ENCODE measurements around the gene WNT5A.

Gene WNT5A

DNA sequence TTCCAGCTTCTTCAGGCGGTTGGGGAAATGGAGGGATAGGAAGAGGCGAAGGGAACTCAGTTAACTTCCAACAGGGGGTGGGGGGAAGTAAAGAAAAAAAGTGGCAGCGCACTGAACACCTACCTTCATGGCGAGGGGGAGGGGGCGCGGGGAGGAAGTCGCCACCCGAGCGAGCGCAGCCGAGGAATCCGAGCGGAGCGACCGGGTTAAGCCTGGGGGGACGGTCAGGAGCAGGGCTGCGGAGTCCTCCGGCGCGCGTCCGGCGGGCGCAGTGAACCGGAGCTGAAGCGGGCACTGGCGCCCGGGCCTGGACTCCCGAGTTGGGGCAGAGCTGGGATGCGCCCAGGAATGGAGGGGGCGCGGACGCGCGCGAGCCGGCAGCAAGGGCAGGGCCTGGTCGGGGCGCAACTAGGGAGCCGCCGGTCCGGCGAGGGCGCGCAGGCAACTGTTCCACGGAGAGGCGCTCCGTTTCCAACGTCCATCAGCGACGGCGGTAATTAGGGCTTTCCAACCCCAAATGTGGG lies at the start of gene WNT5A:
Gene WNT5A (minus strand): TSS at position 450 of the 524 bp plus-strand sequence. CDS start 321 bp downstream, at position 129.
- no peak for DNase-seq (ENCODE audit: low read depth in 2 of 2)

GRCh38 chr3:55534876-55535275 lies 47.8 kb upstream of the WNT5A start:
- no peak for DNase-seq (ENCODE audit: low read depth in 2 of 2)

- DNase-seq (ENCODE audit: low read depth in 2 of 2), result no peak
These were observed 45.7 kb upstream of the WNT5A start for GRCh38 chr3:55532806-55533205.

DNA sequence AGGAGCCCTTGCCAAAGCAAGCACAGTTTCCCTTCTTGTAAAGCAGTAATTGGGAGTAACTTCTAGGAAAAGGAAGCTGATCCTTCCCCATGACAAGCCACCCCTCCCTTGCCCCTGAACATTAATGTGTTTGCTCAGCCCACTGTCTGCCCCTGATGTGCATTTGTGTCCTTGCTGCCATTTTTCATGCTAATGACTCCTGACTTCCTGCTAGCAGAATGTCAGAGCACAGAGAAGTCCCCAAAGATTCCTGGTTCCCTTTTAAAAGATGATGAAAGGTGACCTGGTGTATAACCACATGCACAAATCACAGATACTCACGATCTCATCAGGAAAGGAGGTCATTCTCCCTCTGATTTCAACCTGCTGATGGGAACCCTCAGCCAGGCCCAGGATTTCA lies 44.2 kb upstream of the WNT5A start:
- no peak for DNase-seq (ENCODE audit: low read depth in 2 of 2)

DNA sequence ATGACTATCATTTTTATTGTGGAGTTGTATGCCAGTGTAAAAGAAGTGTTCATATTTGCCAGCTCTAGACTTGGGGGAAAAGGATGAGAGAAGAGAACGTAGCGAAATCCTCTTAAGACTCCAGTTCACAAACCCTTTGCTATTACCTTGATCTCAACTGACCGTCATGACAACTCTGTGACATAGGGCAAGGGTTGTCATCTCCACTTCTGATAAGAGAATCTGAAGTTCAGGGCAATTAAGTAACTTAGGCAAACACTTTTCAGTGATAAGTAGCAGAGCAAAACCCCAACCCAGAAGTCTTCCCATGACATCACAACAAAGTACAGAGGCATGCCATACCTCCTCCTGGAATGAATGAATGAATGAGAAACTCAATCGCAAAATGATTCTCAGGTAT lies 40.3 kb upstream of the WNT5A start:
- DNase-seq (ENCODE audit: low read depth in 2 of 2), result no peak

- no peak for DNase-seq (ENCODE audit: low read depth in 2 of 2)
These were observed 39.4 kb upstream of the WNT5A start for GRCh38 chr3:55526332-55527030.

DNA sequence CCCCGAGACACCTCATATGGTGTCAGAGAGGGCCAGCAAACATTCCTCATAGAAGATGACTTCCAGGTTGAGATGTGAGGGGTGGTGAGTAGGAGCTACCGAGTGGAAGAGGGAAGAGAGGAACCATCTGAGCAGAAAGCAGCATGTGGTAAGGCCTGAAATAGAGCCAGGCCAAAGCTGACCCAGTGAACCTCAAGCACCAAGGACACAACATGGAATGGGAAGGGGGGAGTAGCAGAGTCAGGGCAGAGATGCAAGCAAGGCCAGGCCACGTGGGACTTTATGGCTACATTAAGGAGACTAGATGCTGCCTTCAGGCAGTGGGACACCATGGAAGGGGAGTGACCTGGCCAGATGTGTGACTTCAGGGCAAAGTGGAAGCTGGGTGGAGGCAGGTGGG lies 38.3 kb upstream of the WNT5A start:
- DNase-seq (ENCODE audit: low read depth in 2 of 2), result no peak

- DNase-seq (ENCODE audit: low read depth in 2 of 2), result no peak
These were observed 37.6 kb upstream of the WNT5A start for GRCh38 chr3:55524565-55525244.

GRCh38 chr3:55523471-55523870 lies 36.4 kb upstream of the WNT5A start:
- no peak for DNase-seq (ENCODE audit: low read depth in 2 of 2)

GRCh38 chr3:55521738-55522421 lies 34.8 kb upstream of the WNT5A start:
- no peak for DNase-seq (ENCODE audit: low read depth in 2 of 2)

- DNase-seq (ENCODE audit: low read depth in 2 of 2), result no peak
These were observed 34.1 kb upstream of the WNT5A start for GRCh38 chr3:55521064-55521737.

GRCh38 chr3:55519019-55519418 lies 31.9 kb upstream of the WNT5A start:
- no peak for DNase-seq (ENCODE audit: low read depth in 2 of 2)

DNA sequence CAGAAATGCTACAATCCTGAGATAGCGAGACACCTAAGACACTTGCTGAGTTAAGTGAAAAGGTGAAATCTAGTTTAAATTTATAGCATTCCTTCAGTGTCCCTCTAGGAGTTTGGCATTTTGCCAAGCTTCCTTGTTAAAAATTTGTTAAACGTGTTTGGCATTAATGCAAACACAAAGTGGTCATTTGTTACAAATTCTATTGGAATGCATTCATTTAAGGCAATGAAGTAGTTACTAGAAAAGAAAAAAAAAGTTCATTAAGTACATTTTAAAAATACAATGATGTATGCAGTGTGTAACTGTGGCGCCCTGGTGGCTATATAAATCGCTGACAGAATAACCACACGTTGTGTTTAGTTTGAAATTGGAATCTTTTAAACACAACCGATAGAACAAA lies 31.3 kb upstream of the WNT5A start:
- DNase-seq (ENCODE audit: low read depth in 2 of 2), result no peak

DNA sequence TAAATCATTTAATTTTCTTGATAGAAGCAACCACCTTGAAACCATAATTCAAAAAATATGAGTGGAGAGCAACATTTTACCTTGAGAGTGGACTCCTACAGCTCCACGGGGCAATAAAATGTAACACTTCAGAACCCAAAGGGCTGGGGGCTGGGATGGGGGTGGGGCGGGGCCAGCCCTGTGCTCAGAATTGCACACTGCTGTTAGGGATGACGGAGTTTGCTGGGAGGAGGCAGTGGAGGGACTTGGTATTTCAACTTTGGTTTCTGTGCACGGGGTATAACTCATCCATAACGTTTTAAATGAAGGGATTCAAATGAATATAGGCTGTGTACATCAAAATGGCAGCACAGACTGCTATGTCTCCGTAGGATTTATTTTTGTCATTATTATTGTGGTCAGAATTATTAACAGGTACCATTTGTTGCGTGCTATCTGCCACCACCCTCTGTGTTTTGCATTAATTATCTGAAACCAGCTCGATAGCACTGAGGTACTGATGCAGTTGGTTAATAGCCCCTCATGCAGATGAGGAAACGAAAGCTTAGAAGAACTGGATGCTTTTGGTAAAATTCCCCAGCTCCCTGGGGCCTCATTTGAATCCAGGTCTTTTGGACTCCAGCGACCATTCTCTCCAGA lies 29.4 kb upstream of the WNT5A start:
- DNase-seq (ENCODE audit: low read depth in 2 of 2), result no peak

GRCh38 chr3:55515550-55516246 lies 28.6 kb upstream of the WNT5A start:
- DNase-seq (ENCODE audit: low read depth in 2 of 2), result no peak

GRCh38 chr3:55514962-55515361 lies 27.9 kb upstream of the WNT5A start:
- DNase-seq (ENCODE audit: low read depth in 2 of 2), result no peak

DNA sequence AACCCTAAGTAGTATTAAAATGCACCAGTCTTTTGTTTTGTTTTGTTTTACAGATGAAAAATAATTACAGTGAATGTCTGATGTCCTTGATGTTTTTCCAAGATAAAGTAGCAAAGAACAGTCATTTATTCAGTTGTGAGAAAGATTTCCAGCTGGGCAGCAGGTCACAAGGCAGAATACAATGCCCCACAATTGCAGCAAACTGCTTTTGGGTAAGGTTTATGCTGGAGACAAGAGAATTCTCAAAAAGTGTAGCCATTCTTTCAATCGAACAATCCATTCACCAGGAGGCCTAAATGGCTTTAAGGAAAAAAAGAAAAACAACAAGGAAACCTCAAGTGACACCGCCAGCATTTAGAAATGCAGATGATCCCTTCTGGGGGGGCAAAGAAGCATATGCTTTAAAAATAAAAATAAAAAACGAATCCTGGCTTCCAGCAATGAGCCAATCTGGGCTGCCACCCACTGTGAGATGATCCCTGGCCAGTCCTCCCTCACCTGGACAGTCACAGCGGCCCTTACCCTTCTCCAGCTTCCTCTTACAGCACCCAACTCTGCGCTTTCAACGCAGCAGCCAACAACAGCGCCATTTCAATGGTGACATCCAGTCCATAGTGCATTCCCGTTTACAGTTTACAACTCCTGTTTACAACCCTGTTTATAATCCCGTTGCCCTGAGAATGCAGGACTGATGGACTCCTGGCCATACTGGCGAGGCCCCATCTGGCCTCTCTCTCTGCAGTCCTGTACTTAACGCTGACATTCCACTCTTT lies 25.7 kb upstream of the WNT5A start:
- DNase-seq (ENCODE audit: low read depth in 2 of 2), result no peak

GRCh38 chr3:55511895-55512570 lies 24.9 kb upstream of the WNT5A start:
- DNase-seq (ENCODE audit: low read depth in 2 of 2), result no peak

DNA sequence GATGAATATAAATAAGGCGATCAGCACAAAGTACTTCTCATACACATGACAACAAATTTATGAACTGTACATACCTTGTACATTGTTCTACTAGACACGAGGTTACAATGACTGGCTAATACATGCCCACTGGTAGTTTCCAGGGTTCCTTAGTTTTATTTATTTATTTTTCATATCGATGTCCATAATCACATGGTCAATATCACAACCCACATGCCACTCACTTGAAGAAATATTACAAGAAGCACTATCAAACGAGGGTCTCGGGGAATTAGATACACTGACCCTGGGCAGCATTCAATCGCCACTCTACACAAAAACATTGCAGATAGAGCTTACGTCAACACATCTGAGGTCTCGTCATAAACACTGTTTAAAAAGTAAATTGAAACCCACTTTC lies 21.2 kb upstream of the WNT5A start:
- no peak for DNase-seq (ENCODE audit: low read depth in 2 of 2)

- DNase-seq (ENCODE audit: low read depth in 2 of 2), result no peak
These were observed 20.7 kb upstream of the WNT5A start for GRCh38 chr3:55507808-55508207.
